Panc1 (cell line): Measurements from ENCODE around the gene CHST15.

Source experiments
- POLR2AphosphoS5 ChIP-seq: IDR thresholded peaks from 2 replicates; pipeline ENCODE4 v1.6.1; 2012; ENCODE audit warnings: mild to moderate bottlenecking, low read depth, low read length, moderate library complexity
- TF ChIP-seq, protein P1 (sequence below): fragments of 450-650 bp; IDR thresholded peaks from 2 replicates; pipeline ENCODE4 v1.5.1; 2017; ENCODE audit warnings: mild to moderate bottlenecking
- TF ChIP-seq, protein P2 (sequence below), 2 experiments: IDR thresholded peaks; 2 replicates each; pipeline ENCODE4 v1.6.1; 2011 to 2012; ENCODE audit warnings: low read depth in 2 of 2, control low read depth in 1 of 2, low read length in 1 of 2, mild to moderate bottlenecking in 1 of 2, moderate library complexity in 1 of 2; ENCODE audit not compliant: insufficient read depth in 1 of 2

DNA sequence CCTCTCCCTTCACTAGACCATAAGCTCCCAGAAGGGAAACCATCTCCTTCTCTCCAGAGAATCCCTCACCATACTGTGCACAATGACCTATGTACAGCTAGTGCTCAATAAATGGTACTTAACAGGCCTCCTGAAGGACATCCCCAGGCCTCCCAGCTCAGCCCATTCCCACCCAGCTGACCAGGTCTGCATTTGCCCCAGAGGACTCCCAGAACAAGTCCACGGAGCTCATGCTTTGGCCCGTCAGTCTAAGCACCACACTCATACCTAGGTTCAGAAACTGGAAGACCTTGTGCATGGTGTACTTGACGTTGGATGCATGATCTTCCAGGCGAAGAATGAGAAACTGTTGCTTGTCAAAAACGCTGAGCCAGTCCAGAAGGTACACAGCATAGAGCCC, 81.3 kb downstream of the CHST15 start:
- no peak for TF ChIP-seq POLR2AphosphoS5
- TF ChIP-seq, protein P1, sequence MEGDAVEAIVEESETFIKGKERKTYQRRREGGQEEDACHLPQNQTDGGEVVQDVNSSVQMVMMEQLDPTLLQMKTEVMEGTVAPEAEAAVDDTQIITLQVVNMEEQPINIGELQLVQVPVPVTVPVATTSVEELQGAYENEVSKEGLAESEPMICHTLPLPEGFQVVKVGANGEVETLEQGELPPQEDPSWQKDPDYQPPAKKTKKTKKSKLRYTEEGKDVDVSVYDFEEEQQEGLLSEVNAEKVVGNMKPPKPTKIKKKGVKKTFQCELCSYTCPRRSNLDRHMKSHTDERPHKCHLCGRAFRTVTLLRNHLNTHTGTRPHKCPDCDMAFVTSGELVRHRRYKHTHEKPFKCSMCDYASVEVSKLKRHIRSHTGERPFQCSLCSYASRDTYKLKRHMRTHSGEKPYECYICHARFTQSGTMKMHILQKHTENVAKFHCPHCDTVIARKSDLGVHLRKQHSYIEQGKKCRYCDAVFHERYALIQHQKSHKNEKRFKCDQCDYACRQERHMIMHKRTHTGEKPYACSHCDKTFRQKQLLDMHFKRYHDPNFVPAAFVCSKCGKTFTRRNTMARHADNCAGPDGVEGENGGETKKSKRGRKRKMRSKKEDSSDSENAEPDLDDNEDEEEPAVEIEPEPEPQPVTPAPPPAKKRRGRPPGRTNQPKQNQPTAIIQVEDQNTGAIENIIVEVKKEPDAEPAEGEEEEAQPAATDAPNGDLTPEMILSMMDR, result no peak
- TF ChIP-seq, protein P2, sequence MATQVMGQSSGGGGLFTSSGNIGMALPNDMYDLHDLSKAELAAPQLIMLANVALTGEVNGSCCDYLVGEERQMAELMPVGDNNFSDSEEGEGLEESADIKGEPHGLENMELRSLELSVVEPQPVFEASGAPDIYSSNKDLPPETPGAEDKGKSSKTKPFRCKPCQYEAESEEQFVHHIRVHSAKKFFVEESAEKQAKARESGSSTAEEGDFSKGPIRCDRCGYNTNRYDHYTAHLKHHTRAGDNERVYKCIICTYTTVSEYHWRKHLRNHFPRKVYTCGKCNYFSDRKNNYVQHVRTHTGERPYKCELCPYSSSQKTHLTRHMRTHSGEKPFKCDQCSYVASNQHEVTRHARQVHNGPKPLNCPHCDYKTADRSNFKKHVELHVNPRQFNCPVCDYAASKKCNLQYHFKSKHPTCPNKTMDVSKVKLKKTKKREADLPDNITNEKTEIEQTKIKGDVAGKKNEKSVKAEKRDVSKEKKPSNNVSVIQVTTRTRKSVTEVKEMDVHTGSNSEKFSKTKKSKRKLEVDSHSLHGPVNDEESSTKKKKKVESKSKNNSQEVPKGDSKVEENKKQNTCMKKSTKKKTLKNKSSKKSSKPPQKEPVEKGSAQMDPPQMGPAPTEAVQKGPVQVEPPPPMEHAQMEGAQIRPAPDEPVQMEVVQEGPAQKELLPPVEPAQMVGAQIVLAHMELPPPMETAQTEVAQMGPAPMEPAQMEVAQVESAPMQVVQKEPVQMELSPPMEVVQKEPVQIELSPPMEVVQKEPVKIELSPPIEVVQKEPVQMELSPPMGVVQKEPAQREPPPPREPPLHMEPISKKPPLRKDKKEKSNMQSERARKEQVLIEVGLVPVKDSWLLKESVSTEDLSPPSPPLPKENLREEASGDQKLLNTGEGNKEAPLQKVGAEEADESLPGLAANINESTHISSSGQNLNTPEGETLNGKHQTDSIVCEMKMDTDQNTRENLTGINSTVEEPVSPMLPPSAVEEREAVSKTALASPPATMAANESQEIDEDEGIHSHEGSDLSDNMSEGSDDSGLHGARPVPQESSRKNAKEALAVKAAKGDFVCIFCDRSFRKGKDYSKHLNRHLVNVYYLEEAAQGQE (IDR thresholded peaks at IDR 0.05; ENCODE audit: insufficient read depth in 1 of 2, low read depth in 2 of 2, low read length in 1 of 2), result no peak
